Measurements from ENCODE around the gene ILF2.

DNA sequence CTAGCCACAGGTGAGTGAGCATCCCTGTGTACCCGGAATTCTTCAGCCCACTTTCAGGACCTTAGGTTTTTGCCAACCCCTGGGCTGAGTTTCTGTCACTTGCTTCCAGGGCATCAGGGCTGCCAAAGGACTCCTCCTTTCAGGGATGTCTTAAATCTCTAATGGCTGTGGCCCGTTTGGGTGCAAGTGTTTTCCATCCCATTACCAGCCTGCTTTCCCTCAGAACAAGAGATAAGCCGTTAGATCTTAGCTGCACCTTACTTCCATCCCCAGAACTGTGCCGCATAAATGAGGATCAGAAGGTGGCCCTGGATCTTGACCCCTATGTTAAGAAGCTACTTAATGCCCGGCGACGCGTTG lies 11.6 kb downstream of the ILF2 start:
- TF ChIP-seq CTCF (IDR thresholded peaks at IDR 0.05; ENCODE audit: insufficient read depth, low read depth, low read length) (no peak), EZH2 (IDR thresholded peaks at IDR 0.05; ENCODE audit: insufficient read depth, low read length) (no peak)
